GM23248 (cell line): Measurements from ENCODE around the gene YIPF1. TPM values are rescaled to one million over a fixed set of nuclear protein-coding genes. Genes with fewer than 3 reads are reported as not detected.

Source experiments
- DNase-seq: peaks from one replicate; pipeline ENCODE4 v3.0.0-alpha.2; 2015
- H2AFZ ChIP-seq: fragments of 200-600 bp; sonication (generic); 2 replicates; pipeline ENCODE4 v1.6.1; 2016; ENCODE audit warnings: antibody characterized with exemption
- H3F3A ChIP-seq: fragments of 200-600 bp; sonication (generic); 2 replicates; pipeline ENCODE4 v1.6.1; 2016; ENCODE audit warnings: mild to moderate bottlenecking, antibody characterized with exemption, mixed run types; ENCODE audit not compliant: insufficient read depth
- H3K27ac ChIP-seq: fragments of 200-600 bp; sonication (generic); 2 replicates; pipeline ENCODE4 v1.5.1; 2016; ENCODE audit warnings: mild to moderate bottlenecking
- H3K27me3 ChIP-seq: fragments of 200-600 bp; sonication (generic); replicated peaks from 2 replicates; pipeline ENCODE4 v1.6.1; 2016; ENCODE audit warnings: mild to moderate bottlenecking; ENCODE audit not compliant: insufficient read depth
- H3K36me3 ChIP-seq: fragments of 200-600 bp; sonication (generic); 2 replicates; pipeline ENCODE4 v1.6.1; 2016; ENCODE audit warnings: low read depth, mild to moderate bottlenecking
- H3K4me1 ChIP-seq: fragments of 200-600 bp; sonication (generic); 2 replicates; pipeline ENCODE4 v1.6.1; 2016; ENCODE audit warnings: mild to moderate bottlenecking; ENCODE audit not compliant: insufficient read depth
- H3K4me2 ChIP-seq: fragments of 200-600 bp; sonication (generic); one replicate; pipeline ENCODE4 v1.6.1; 2016; ENCODE audit warnings: mild to moderate bottlenecking; ENCODE audit not compliant: unreplicated experiment
- H3K4me3 ChIP-seq: fragments of 200-600 bp; sonication (generic); 2 replicates; pipeline ENCODE4 v1.5.1; 2016; ENCODE audit warnings: mild to moderate bottlenecking
- H3K79me2 ChIP-seq: fragments of 200-600 bp; sonication (generic); 2 replicates; pipeline ENCODE4 v1.6.1; 2016; ENCODE audit warnings: mild to moderate bottlenecking; ENCODE audit not compliant: insufficient read depth
- H3K9ac ChIP-seq: fragments of 200-600 bp; sonication (generic); 2 replicates; pipeline ENCODE4 v1.6.1; 2016; ENCODE audit warnings: mild to moderate bottlenecking
- H3K9me2 ChIP-seq: fragments of 200-600 bp; sonication (generic); 2 replicates; pipeline ENCODE4 v1.6.1; 2016; ENCODE audit warnings: mixed run types, mild to moderate bottlenecking, moderate library complexity; ENCODE audit not compliant: insufficient read depth
- H3K9me3 ChIP-seq: fragments of 200-600 bp; sonication (generic); one replicate; pipeline ENCODE4 v1.6.1; 2017; ENCODE audit warnings: low read depth
- H4K20me1 ChIP-seq: fragments of 200-600 bp; sonication (generic); 2 replicates; pipeline ENCODE4 v1.6.0; 2016; ENCODE audit not compliant: insufficient read depth
- EZH2 ChIP-seq: fragments of 200-600 bp; sonication (generic); IDR thresholded peaks from 2 replicates; pipeline ENCODE4 v1.6.1; 2018; ENCODE audit warnings: antibody characterized with exemption, mild to moderate bottlenecking; ENCODE audit not compliant: insufficient read depth, poor library complexity, severe bottlenecking
- EZH2phosphoT487 ChIP-seq: fragments of 200-600 bp; sonication (generic); IDR thresholded peaks from 2 replicates; pipeline ENCODE4 v1.6.1; 2018; ENCODE audit warnings: antibody characterized with exemption, moderate library complexity, mild to moderate bottlenecking, low read depth; ENCODE audit not compliant: insufficient read depth
- WGBS, 2 experiments: methylation state at CpG; one replicate each; pipeline ENCODE4 v1.1.6; 2015 to 2017; ENCODE audit warnings: low lambda C conversion rate in 2 of 2, low coverage in 1 of 2; ENCODE audit errors: missing lambda C conversion rate in 2 of 2; 5-methylcytosine and 5-hydroxymethylcytosine counted together
- in situ Hi-C: fragments of 300-500 bp; cut with MboI; formaldehyde crosslinking; loops from 2 replicates; pipeline ENCODE4 v1.15.0; 2020
- polyA plus RNA-seq: library from polyadenylated mRNA; unstranded; fragments of >200 nt; fragmentation: Nextera tagmentation; extraction: Ambion mirVana; gene quantifications from 2 replicates; pipeline ENCODE4 v1.2.1, GENCODE V29; 2016
- total RNA-seq: library from RNA; depleted of rRNA; stranded (reverse); fragments of >200 nt; shearing (Covaris generic); gene quantifications from 2 replicates; pipeline ENCODE4 v1.2.3, GENCODE V29; 2014

The YIPF1 gene
- total and polyA plus RNA-seq, 2 experiments from 2014 or later = 21.0 to 23.4 TPM

DNA sequence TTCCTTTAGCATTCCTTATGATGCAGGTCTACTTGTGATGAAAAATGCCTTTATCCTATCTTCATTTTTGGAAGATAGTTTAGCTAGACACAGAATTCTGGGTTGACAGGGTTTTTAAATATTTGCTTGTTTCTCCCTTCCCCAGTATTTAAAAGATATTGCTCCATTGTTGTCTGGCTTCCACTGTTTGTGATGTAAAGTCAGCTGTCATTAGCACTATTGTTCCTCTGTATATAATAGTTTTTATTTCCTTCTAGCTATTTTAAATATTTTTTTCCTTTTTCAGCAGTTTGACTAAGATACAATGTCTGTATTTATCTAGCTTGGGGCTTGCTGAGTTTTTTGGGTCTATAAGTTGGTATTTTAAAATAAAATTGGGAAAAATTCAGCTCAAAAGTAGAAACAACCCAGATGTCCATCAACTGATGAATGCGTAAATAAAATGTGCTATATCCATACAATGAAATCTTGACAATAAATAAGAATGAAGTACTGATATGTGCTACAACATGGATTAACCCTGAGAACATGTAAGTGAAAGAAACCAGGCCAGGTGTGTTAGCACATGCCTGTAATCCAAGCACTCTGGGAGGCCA lies 44.7 kb upstream of the YIPF1 start:
- H3K4me2 ChIP-seq = no peak overlapping the region
- no peaks in the 10 kb centered on the region for H3K9me2 ChIP-seq
- H3K36me3 ChIP-seq = peaks cover 15% of the 10 kb centered on the region; the same call in 1 of the 2 replicates
- no peak overlapping the region for H2AFZ ChIP-seq
- H3K4me1 ChIP-seq = peaks cover 9% of the 10 kb centered on the region
- H3K27me3 ChIP-seq = no peaks in the 10 kb centered on the region
- H3K9ac ChIP-seq = no peak overlapping the region
- H3K79me2 ChIP-seq = peaks cover 32% of the 10 kb centered on the region
- peaks cover 6% of the 10 kb centered on the region for H3K9me3 ChIP-seq
- TF ChIP-seq EZH2phosphoT487 (no peak), EZH2 (no peak)
- peaks cover 15% of the 10 kb centered on the region; the same call in 1 of the 2 replicates for H3F3A ChIP-seq
- in situ Hi-C loops = no loop called here
- WGBS, 2 experiments = 98 to 100% methylated on average over 1 of the region's 1 CpG
- no peak overlapping the region for H3K4me3 ChIP-seq
- H4K20me1 ChIP-seq = no peaks in the 10 kb centered on the region
- peak; percentile 22 for DNase-seq
- no peak overlapping the region for H3K27ac ChIP-seq

DNA sequence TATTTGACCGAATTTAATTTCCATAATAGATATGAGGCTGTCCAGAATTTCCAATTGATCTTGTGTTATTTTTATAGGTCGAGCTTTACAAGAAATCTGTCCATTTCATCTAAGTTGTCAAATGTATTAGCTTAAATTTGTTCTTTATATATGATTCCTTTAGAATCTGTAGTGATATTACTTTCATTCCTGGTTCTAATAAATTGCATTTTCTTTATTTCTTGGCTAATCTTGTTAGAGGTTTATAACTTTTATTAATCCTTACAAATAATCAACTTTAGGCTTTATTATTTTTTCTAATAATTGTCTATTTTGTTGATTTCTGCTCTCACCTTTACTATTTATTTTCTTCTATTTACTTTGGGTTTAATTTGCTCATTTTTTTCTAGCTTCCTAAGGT lies 41.9 kb upstream of the YIPF1 start:
- Histone ChIP-seq H3K27me3 (no peaks in the 10 kb centered on the region), H3K4me3 (no peak overlapping the region), H3K79me2 (peaks cover 18% of the 10 kb centered on the region), H3K4me2 (no peak overlapping the region), H3K9ac (no peak overlapping the region), H3K36me3 (peaks cover 25% of the 10 kb centered on the region), H3K9me2 (no peaks in the 10 kb centered on the region), H3K9me3 (peaks cover 6% of the 10 kb centered on the region), H2AFZ (no peak overlapping the region), H4K20me1 (no peaks in the 10 kb centered on the region), H3K4me1 (no peaks in the 10 kb centered on the region), H3F3A (no peaks in the 10 kb centered on the region), H3K27ac (no peak overlapping the region)
- 97 to 98% methylated on average over 2 of the region's 2 CpGs for WGBS, 2 experiments
- no peak for DNase-seq
- TF ChIP-seq EZH2 (no peak), EZH2phosphoT487 (no peak)
- in situ Hi-C loops = no loop called here

DNA sequence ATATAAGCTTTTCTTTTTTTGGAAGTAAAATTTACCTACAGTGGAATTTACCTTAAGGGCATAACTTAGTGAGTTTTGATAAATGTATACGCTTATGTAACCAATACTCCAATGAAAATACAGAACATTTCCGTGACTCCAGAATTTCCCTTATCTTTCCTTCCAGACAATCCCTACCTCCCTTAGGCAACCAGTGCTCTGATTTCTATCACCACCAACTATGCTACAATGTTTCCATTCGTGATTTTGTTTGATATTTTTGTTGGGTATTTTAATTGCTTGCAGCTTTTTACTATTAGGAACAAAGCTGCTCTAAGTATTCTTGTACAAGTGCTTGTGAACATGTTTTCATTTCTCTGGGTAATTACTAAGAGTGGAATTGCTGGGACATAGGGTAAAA lies 41.3 kb upstream of the YIPF1 start:
- Histone ChIP-seq H3K36me3 (peaks cover 25% of the 10 kb centered on the region), H3K9ac (no peak overlapping the region), H4K20me1 (no peaks in the 10 kb centered on the region), H3K4me1 (no peaks in the 10 kb centered on the region), H3K9me3 (peaks cover 6% of the 10 kb centered on the region), H3K79me2 (peaks cover 12% of the 10 kb centered on the region), H3K9me2 (no peaks in the 10 kb centered on the region), H3K27me3 (no peaks in the 10 kb centered on the region), H2AFZ (no peak overlapping the region), H3K4me2 (no peak overlapping the region), H3K4me3 (no peak overlapping the region), H3K27ac (no peak overlapping the region), H3F3A (no peaks in the 10 kb centered on the region)
- DNase-seq = no peak
- in situ Hi-C loops = no loop called here
- TF ChIP-seq EZH2phosphoT487 = no peak
- TF ChIP-seq EZH2 = no peak
- 92 to 97% methylated on average over 3 of the region's 3 CpGs for WGBS, 2 experiments

DNA sequence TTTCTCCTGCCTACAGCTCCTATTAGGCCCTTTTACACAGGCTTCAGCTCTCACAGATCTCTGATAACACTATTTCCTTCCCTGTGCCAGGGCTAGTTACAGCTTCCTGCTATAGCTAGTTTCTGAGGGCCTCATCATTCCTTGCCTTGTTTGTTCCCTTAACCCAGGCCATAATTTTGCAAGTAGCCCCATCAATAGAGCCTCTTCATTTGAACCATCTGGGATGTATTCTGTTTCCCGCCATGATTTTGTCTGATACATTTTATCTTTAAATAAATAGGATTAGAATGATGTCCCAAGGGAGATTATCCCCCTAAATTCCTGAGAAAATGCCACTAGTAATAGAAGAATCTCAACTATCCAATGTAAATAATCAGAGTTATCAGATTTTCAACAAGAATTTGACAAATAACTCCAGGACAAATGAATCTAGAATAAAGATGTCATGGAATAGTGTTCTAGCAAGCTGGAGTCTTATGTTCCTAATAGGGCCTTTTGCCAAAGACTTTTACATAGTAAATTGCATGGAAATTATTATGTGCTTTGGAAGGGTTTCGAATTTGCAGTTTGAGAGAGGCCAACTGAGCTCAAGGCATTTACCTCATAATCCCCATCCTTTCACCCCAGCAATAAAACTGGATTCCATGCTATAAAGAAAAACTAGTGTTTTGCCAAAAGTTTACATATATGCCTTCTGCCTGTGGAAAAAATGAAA lies 39.8 kb upstream of the YIPF1 start:
- H3K9me3 ChIP-seq = peaks cover 6% of the 10 kb centered on the region
- DNase-seq = no peak
- H3K4me1 ChIP-seq = no peaks in the 10 kb centered on the region
- no peak overlapping the region for H3K9ac ChIP-seq
- WGBS, 2 experiments = 93 to 97% methylated on average over 2 of the region's 2 CpGs
- no peaks in the 10 kb centered on the region for H3K27me3 ChIP-seq
- in situ Hi-C loops = no loop called here
- H3K79me2 ChIP-seq = peaks cover 6% of the 10 kb centered on the region; the same call in 1 of the 2 replicates
- no peaks in the 10 kb centered on the region for H4K20me1 ChIP-seq
- H3K4me3 ChIP-seq = no peak overlapping the region
- no peak overlapping the region for H3K4me2 ChIP-seq
- H3K9me2 ChIP-seq = no peaks in the 10 kb centered on the region
- H3F3A ChIP-seq = no peaks in the 10 kb centered on the region
- no peak overlapping the region for H3K27ac ChIP-seq
- H2AFZ ChIP-seq = no peak overlapping the region
- H3K36me3 ChIP-seq = peaks cover 25% of the 10 kb centered on the region
- TF ChIP-seq EZH2 (no peak), EZH2phosphoT487 (no peak)
